Parathyroid adenoma (tissue), 2 donors: ENCODE results near the gene RAD51D.

Experiments
- H2AFZ ChIP-seq: fragments of 300-600 bp; sonication (generic); one replicate; pipeline ENCODE4 v1.7.0; 2017; ENCODE audit warnings: antibody characterized with exemption, mild to moderate bottlenecking
- H3K27ac ChIP-seq: fragments of 300-600 bp; sonication (generic); one replicate; pipeline ENCODE4 v1.7.0; 2017
- H3K27me3 ChIP-seq: fragments of 300-600 bp; sonication (generic); one replicate; pipeline ENCODE4 v1.7.0; 2017; ENCODE audit warnings: low read length; ENCODE audit not compliant: control insufficient read depth, insufficient read depth
- H3K36me3 ChIP-seq: fragments of 300-600 bp; sonication (generic); one replicate; pipeline ENCODE4 v1.7.0; 2017; ENCODE audit warnings: low read length; ENCODE audit not compliant: control insufficient read depth, insufficient read depth
- H3K4me1 ChIP-seq: fragments of 300-600 bp; sonication (generic); one replicate; pipeline ENCODE4 v1.7.0; 2017; ENCODE audit warnings: control low read depth
- H3K4me2 ChIP-seq: fragments of 300-600 bp; sonication (generic); one replicate; pipeline ENCODE4 v1.7.0; 2017; ENCODE audit warnings: low read length
- H3K4me3 ChIP-seq: fragments of 300-600 bp; sonication (generic); one replicate; pipeline ENCODE4 v1.7.0; 2017; ENCODE audit warnings: low read depth, low read length
- H3K79me2 ChIP-seq: fragments of 300-600 bp; sonication (generic); one replicate; pipeline ENCODE4 v1.7.0; 2017; ENCODE audit warnings: control low read depth
- H3K9ac ChIP-seq: fragments of 300-600 bp; sonication (generic); one replicate; pipeline ENCODE4 v1.7.0; 2017; ENCODE audit warnings: mild to moderate bottlenecking
- H3K9me3 ChIP-seq: fragments of 300-600 bp; sonication (generic); one replicate; pipeline ENCODE4 v1.7.0; 2017; ENCODE audit warnings: low read length; ENCODE audit not compliant: control insufficient read depth
- CTCF ChIP-seq: fragments of 300-600 bp; sonication (generic); IDR thresholded peaks from one replicate; pipeline ENCODE4 v1.7.0; 2017; ENCODE audit warnings: antibody characterized with exemption, mild to moderate bottlenecking
- donor health status: primary hyperparathyroidism.

The RAD51D gene

GRCh38 chr17:35086164-35086563 lies 33.5 kb downstream of the RAD51D start:
- Histone ChIP-seq H3K27ac (no peak overlapping the region), H3K4me3 (no peak overlapping the region), H3K79me2 (peaks cover 21% of the 10 kb centered on the region), H3K4me1 (peaks cover 7% of the 10 kb centered on the region), H2AFZ (no peak overlapping the region), H3K27me3 (no peaks in the 10 kb centered on the region), H3K4me2 (no peak overlapping the region), H3K9me3 (no peaks in the 10 kb centered on the region), H3K36me3 (no peaks in the 10 kb centered on the region), H3K9ac (no peak overlapping the region)
- no peak for TF ChIP-seq CTCF

- TF ChIP-seq CTCF: no peak
- Histone ChIP-seq H3K4me3 (no peak overlapping the region), H3K27me3 (no peaks in the 10 kb centered on the region), H3K79me2 (peaks cover 23% of the 10 kb centered on the region), H3K9me3 (no peaks in the 10 kb centered on the region), H3K36me3 (no peaks in the 10 kb centered on the region), H3K9ac (no peak overlapping the region), H3K4me2 (no peak overlapping the region), H2AFZ (no peak overlapping the region), H3K27ac (no peak overlapping the region), H3K4me1 (peaks cover 7% of the 10 kb centered on the region)
Observed at GRCh38 chr17:35084987-35085386, 34.7 kb downstream of the RAD51D start.

- H3K4me2 ChIP-seq: no peak overlapping the region
- no peaks in the 10 kb centered on the region for H3K9me3 ChIP-seq
- no peak overlapping the region for H3K4me3 ChIP-seq
- peaks cover 37% of the 10 kb centered on the region for H3K79me2 ChIP-seq
- TF ChIP-seq CTCF: no peak
- H3K9ac ChIP-seq: no peak overlapping the region
- no peaks in the 10 kb centered on the region for H3K36me3 ChIP-seq
- H3K27me3 ChIP-seq: no peaks in the 10 kb centered on the region
- H2AFZ ChIP-seq: no peak overlapping the region
- H3K4me1 ChIP-seq: peaks cover 7% of the 10 kb centered on the region
- no peak overlapping the region for H3K27ac ChIP-seq
Observed at GRCh38 chr17:35083071-35083470, 36.6 kb downstream of the RAD51D start.

GRCh38 chr17:35082073-35082657 lies 37.5 kb downstream of the RAD51D start:
- Histone ChIP-seq H3K27ac (no peak overlapping the region), H3K4me3 (no peak overlapping the region), H3K9ac (no peak overlapping the region)

More at GRCh38 chr17:35082073-35082657, 37.5 kb downstream of the RAD51D start:
- Histone ChIP-seq H3K27me3 (no peaks in the 10 kb centered on the region), H3K4me1 (peaks cover under 1% of the 10 kb centered on the region), H3K79me2 (peaks cover 45% of the 10 kb centered on the region), H3K36me3 (no peaks in the 10 kb centered on the region), H3K4me2 (no peak overlapping the region), H3K9me3 (no peaks in the 10 kb centered on the region), H2AFZ (no peak overlapping the region)
- TF ChIP-seq CTCF: no peak
